Progenitor cell of endocrine pancreas (in vitro differentiated cells): ENCODE data around the gene DMRTB1. TPM values are rescaled to one million over a fixed set of nuclear protein-coding genes. Genes with fewer than 3 reads are reported as not detected.

Experiments
- DNase-seq: peaks from one replicate; pipeline ENCODE4 v3.0.0; 2021; ENCODE audit warnings: low spot score; ENCODE audit not compliant: unreplicated experiment
- H3K27ac Mint-ChIP-seq: 2 replicates; pipeline ENCODE4 v1.8.0; 2021; ENCODE audit warnings: mild to moderate bottlenecking, moderate library complexity, mixed read lengths
- H3K27me3 Mint-ChIP-seq: 2 replicates; pipeline ENCODE4 v1.8.0; 2021; ENCODE audit warnings: mixed read lengths
- H3K36me3 Mint-ChIP-seq: 2 replicates; pipeline ENCODE4 v1.8.0; 2022; ENCODE audit warnings: mixed read lengths; ENCODE audit not compliant: insufficient read depth
- H3K4me1 Mint-ChIP-seq: 2 replicates; pipeline ENCODE4 v1.8.0; 2021; ENCODE audit warnings: low read depth, mixed read lengths
- H3K4me3 Mint-ChIP-seq: 2 replicates; pipeline ENCODE4 v1.8.0; 2021; ENCODE audit warnings: low read depth, mild to moderate bottlenecking, moderate library complexity, mixed read lengths
- H3K9me3 Mint-ChIP-seq: 2 replicates; pipeline ENCODE4 v1.8.0; 2021; ENCODE audit warnings: low read depth, mixed read lengths
- total RNA-seq: library from RNA; stranded (reverse); gene quantifications from 2 replicates; pipeline ENCODE4 v1.2.1, GENCODE V29; 2021
- TF ChIP-seq, protein P1 (sequence below): fragments of 200-600 bp; sonication (generic); IDR thresholded peaks from one replicate; pipeline ENCODE4 v1.5.0; 2021; ENCODE audit warnings: antibody characterized with exemption, mild to moderate bottlenecking; ENCODE audit not compliant: unreplicated experiment

The DMRTB1 gene
- total RNA-seq, 1 donor from 2014 or later, result not detected

DNA sequence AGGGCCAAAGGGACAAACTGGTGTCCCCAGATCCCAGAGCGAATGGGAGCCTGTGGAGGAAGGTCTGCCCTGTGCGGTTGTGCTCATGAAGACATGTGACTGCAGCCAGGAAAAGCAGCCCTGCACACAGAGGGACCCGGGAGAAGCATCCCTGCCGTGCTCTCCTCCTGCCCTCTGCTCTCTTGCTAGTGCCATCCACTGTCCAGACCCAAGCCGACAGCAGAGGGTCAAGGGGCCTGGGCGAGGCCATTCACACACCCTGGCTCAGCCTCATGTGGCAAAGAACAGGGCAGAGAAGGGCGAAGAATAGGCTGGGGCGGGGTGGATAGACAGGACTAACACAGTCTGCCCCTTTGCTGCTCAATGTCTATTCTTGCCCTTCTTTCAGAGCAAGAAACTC lies 17.4 kb downstream of the DMRTB1 start:
- TF ChIP-seq, protein P1, sequence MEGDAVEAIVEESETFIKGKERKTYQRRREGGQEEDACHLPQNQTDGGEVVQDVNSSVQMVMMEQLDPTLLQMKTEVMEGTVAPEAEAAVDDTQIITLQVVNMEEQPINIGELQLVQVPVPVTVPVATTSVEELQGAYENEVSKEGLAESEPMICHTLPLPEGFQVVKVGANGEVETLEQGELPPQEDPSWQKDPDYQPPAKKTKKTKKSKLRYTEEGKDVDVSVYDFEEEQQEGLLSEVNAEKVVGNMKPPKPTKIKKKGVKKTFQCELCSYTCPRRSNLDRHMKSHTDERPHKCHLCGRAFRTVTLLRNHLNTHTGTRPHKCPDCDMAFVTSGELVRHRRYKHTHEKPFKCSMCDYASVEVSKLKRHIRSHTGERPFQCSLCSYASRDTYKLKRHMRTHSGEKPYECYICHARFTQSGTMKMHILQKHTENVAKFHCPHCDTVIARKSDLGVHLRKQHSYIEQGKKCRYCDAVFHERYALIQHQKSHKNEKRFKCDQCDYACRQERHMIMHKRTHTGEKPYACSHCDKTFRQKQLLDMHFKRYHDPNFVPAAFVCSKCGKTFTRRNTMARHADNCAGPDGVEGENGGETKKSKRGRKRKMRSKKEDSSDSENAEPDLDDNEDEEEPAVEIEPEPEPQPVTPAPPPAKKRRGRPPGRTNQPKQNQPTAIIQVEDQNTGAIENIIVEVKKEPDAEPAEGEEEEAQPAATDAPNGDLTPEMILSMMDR, result no peak
- Mint-ChIP-seq H3K4me1 (no peaks in the 10 kb centered on the region), H3K4me3 (no peak overlapping the region), H3K36me3 (no peaks in the 10 kb centered on the region), H3K27ac (no peak overlapping the region), H3K27me3 (peaks cover 29% of the 10 kb centered on the region), H3K9me3 (no peaks in the 10 kb centered on the region)
- no peak for DNase-seq

GRCh38 chr1:53477651-53478501 lies 18.7 kb downstream of the DMRTB1 start:
- TF ChIP-seq, protein P1, result no peak
- DNase-seq, result no peak
- no peaks in the 10 kb centered on the region for H3K36me3 Mint-ChIP-seq
- H3K27ac Mint-ChIP-seq, result no peak overlapping the region
- no peaks in the 10 kb centered on the region for H3K4me1 Mint-ChIP-seq
- peaks cover 35% of the 10 kb centered on the region for H3K27me3 Mint-ChIP-seq
- H3K4me3 Mint-ChIP-seq, result no peak overlapping the region
- H3K9me3 Mint-ChIP-seq, result no peaks in the 10 kb centered on the region

DNA sequence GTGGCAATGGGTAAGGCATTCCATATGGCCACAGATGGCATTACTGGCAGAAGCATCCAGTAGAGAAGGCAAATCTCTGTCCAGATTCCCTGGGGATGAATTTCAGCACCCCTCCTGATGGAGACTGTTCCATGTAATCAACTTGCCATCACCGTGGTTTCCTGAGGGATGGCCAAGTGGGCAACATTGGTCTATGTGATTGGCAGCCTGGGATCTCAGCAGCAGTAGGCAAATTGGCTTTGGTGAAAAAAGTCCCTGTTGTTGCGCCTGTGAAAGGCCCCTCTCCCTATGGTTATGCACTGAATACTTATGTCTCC lies 19.3 kb downstream of the DMRTB1 start:
- Mint-ChIP-seq H3K4me3 (no peak overlapping the region), H3K4me1 (no peaks in the 10 kb centered on the region), H3K27me3 (peaks cover 35% of the 10 kb centered on the region), H3K9me3 (no peaks in the 10 kb centered on the region), H3K36me3 (no peaks in the 10 kb centered on the region), H3K27ac (no peak overlapping the region)
- TF ChIP-seq, protein P1, result no peak
- no peak for DNase-seq

GRCh38 chr1:53480678-53481077 lies 21.5 kb downstream of the DMRTB1 start:
- Mint-ChIP-seq H3K9me3 (no peaks in the 10 kb centered on the region), H3K36me3 (no peaks in the 10 kb centered on the region), H3K4me3 (no peak overlapping the region), H3K4me1 (no peaks in the 10 kb centered on the region), H3K27me3 (peaks cover 46% of the 10 kb centered on the region), H3K27ac (no peak overlapping the region)
- no peak for DNase-seq
- TF ChIP-seq, protein P1, result no peak

- DNase-seq, result no peak
- Mint-ChIP-seq H3K9me3 (no peaks in the 10 kb centered on the region), H3K4me1 (no peaks in the 10 kb centered on the region), H3K4me3 (no peak overlapping the region), H3K27ac (no peak overlapping the region), H3K27me3 (peaks cover 43% of the 10 kb centered on the region), H3K36me3 (no peaks in the 10 kb centered on the region)
- TF ChIP-seq, protein P1, result no peak
Observed at GRCh38 chr1:53481456-53481855, 22.3 kb downstream of the DMRTB1 start.
